GM19452 (cell line): ENCODE data around the gene MOV10.

ENCODE experiments used
- ATAC-seq: cut with Tn5 transposase; IDR thresholded peaks from one replicate; pipeline ENCODE4 v1.9.1; 2021; ENCODE audit not compliant: unreplicated experiment

The MOV10 gene

DNA sequence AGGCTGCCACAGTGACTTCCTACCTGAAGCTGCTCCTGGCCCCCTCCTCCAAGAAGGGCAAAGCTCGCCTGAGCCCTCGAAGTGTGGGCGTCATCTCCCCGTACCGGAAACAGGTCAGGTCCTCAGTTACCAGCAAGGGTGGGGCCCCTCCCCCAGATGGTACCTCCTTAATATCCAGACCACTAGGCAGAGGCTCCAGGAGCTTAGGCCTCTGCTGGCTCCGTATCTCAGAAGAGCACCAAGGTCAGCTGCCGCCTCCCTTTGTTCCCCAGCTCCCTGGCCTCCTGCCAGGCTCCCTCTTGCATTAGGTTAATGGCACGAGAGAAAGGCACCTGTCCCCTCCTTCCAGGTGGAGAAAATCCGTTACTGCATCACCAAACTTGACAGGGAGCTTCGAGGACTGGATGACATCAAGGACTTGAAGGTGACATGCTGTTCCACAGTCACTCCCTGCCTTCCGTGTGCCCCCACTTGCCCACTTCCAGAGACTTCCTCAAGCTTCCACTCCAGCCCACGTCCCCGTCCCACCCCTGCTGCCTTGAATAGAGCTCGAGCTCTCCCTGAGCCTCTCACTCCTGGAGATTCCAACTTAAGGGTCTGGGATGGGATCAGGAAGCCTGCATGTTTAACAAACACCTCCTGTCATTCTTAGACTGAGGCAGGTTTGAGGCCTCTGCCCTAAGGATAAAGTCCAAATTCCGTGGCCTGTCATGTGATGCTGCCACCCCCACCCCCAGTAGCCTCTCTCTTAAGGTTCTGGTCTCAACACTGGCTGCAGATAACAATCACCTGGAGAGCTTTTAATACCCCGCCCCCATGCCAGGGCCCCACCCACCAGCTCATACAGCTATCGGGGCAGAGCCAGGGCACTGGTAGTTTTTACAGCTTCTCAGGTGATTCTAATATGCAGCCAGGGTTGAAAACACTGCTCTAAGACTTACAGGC is 24.2 kb downstream of the MOV10 start:
- ATAC-seq, result no peak

DNA sequence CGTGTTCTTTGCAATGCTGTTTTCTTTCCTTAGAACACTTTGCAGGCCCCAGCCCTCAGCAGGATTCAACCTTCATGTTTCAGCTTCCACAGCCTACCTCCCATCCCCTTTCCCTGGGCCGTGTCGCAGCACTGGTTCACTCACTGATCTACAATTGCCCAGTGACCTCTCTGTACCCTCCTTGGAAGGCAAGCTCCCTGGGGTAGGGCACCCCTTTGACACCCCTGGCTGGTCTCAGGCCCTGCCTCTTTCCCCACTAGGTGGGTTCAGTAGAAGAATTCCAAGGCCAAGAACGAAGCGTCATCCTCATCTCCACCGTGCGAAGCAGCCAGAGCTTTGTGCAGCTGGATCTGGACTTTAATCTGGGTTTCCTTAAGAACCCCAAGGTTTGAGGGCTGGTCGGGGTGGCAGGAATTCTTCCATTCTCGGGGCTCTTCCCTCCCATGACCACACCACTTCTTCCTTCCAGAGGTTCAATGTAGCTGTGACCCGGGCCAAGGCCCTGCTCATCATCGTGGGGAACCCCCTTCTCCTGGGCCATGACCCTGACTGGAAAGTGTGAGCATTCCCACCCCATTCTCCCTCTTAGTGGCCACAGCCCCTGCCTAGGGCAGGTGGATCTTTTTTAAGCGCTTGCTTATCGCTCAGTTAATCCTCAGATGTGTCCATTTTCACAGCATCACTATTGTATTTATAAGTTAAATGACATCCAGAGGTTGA is 25.1 kb downstream of the MOV10 start:
- no peak for ATAC-seq

DNA sequence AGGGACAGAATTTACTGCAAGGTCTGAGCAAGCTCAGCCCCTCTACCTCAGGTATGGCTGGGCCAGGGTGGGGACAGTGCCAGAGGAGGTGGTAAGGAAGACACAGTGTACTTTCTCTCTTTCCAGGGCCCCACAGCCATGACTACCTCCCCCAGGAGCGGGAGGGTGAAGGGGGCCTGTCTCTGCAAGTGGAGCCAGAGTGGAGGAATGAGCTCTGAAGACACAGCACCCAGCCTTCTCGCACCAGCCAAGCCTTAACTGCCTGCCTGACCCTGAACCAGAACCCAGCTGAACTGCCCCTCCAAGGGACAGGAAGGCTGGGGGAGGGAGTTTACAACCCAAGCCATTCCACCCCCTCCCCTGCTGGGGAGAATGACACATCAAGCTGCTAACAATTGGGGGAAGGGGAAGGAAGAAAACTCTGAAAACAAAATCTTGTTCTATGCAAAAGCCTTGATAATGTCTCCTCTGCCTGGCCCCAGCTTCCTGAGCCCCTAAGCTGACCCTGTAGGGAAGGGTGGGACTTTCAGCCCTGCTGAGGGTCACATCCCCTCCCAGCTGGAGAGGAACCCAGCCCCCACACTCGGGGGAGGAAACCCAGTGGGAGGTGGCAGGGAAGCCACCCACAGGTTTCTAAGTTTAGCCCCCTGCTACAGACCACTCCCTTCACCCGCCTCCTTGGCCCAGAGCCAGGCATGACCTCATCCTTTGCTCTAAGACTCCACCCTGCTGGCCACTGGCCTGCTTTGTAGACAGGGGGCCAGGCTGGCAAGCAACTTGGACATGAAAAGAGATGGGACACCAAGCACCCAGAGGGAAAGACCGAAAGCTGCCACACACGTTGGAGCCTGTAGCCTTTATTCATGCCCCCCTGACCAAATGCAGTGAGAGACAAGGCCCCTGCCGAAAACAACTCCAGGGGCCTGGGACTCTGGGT is 26.1 kb downstream of the MOV10 start:
- ATAC-seq, result no peak

GRCh38 chr1:112701227-112702066 is 27.0 kb downstream of the MOV10 start:
- no peak for ATAC-seq

DNA sequence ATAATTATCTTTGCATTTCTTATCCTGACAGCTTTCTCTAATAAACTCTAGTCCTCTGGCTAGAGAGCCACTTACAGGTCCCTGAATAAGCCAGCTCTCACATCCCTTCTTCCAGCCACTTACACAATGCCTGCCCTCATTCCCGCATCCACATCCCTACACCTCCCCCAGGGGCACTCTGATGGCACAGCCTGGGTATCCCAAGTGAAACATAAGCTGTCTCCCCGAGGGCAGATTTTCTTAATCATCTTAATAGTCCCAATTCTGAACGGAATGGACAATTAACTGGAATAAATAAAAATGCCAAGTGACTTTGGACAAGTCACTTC is 27.6 kb downstream of the MOV10 start:
- ATAC-seq, result no peak

GRCh38 chr1:112702420-112703261 is 28.2 kb downstream of the MOV10 start:
- ATAC-seq, result no peak

DNA sequence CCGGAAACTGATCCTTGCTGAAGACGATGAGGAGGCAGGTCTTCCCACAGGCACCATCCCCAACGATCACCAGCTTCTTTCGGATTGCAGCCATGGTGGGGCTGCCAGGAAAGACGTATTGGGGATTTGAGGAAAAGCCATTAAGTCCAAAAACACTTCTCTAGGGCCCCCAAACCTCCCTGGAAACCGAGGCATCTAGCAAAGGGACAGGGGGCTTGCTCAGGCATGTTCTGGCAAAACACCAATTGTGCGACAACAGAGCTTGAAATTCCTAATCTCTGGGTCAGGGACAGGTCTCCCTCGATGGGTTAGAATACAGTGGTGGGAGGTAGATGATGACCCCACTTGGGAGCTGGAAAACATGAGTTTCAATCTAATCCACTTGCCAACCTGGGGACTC is 29.2 kb downstream of the MOV10 start:
- no peak for ATAC-seq

DNA sequence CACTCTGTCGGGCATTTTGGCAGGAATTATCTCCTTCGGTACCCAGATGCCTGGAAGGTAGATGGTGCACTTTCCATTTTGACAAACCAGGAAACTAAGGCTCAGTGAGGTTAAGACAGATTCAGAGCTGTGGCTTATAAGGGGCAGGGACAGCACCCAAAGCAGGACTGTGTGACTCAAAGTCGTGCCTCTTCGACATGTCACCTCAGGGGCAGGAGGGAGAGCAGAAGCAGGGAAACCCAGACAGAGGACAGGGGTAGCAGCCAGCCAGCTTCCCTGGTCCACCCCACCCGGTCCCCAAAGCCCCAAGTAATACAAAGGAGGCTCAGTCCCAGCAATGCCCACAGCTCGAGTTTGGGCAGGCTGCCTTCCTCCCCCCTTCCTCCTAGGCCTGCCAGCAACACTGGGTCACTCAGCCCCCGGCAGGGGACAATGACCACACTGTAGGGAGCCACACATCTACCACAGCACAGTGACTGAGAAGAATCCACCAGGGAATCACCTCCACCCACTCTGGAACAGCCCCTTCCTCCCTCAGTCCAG is 30.0 kb downstream of the MOV10 start:
- no peak for ATAC-seq

- ATAC-seq, result peak; percentile 52
Measured at GRCh38 chr1:112704934-112705627, 30.6 kb downstream of the MOV10 start.

- peak; percentile 72 for ATAC-seq
Measured at GRCh38 chr1:112706505-112707220, 32.2 kb downstream of the MOV10 start, which contains the start of gene RHOC. Gene RHOC, minus strand, starts transcription at chr1:112707127. Its CDS starts 3,328 bp downstream, at chr1:112703799.

DNA sequence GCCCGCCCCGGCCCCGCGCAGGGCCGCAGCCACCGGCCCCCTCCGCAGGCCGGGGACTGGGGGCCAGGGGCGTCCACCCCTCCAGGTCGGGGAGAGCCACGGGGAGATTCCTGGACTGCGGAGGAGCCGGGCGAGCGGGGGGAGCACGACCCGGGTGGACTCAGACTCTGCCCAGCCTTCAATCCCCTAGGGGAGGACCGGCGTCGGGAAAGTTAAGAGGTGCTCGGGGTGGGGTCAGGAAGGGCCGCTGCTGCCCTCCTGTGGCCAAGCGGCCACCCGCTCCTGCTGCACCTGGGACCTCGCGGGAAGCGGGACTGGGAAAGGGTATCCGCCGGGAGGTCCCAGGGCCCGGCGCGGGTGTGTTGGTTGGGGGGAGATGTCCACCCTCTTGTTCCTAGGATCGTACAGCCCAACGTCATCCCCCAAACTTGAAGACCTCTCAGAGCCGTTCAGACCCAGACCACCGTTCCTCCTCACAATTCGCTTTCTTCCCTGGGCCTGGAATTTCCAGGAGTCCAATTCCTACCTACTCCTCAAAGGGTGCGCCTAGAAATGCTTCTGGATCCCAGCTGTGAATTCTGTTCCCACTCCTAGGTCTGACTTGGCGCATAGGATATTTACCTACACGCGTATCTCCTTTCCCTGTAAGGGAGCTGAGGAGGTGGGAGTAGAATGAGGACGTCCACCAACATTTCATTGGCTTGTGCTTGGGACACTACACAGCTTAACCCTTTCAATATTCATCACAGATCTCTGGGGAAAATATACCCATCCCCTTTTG is 33.0 kb downstream of the MOV10 start:
- peak; percentile 67 for ATAC-seq

- ATAC-seq, result no peak
Measured at GRCh38 chr1:112708002-112708448, 33.6 kb downstream of the MOV10 start.

DNA sequence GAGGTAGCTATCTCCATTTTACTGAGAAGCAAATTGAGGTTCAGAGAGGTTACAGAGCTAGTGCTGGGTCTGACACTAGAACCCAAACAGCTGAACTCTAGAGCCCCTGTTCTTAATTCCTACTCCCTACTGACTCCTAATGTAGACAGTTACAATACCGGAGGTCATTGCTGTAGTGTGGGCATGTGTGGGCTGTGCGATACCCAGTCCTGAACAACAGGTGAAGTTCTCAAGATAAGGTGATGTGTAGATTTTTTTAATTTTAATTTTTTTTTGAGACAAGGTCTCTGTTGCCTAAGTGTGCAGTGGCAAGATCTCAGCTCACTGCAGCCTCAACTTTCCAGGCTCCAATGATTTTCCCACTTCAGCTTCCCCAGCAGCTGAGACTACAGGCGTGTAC is 34.0 kb downstream of the MOV10 start:
- no peak for ATAC-seq

GRCh38 chr1:112710159-112710558 is 35.7 kb downstream of the MOV10 start:
- no peak for ATAC-seq

DNA sequence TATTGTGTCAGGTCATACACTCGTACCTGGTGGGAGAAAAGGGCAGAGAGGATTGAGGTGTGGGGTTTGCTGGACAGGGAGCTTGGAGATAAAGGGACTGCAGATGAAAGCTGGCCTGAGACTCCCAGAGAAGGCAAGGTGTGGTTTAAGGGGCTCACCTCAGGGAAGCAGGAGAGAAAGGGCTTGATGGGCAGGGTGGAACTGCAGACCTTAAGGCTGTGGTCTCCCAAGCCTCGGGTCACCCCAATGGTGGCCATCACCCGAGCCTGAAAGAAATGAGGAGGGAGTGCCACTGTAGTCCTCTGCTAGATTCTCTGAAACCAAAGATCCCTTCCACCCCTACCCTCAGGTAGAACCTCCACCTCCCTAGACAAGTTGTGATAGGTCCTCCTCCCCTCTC is 36.1 kb downstream of the MOV10 start:
- ATAC-seq, result no peak

DNA sequence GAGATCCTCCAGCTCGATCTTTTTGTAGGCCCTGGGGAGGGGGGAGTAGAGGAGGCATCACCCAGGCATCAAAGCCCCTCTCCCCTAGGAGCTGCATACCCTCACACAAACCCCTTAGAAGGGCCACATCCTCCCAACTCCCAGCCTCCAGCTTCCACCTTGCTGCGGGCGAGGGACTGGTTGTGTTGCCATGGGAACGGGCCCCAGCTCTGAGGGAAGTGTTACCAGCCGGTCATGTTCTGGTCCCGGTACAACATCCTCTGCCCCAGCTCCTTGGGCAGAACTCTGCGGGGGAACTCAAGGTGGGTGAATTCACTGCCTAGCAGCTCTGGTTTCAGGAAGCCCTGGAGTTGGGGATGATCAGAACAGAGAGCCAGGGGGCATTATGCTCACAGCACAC is 36.6 kb downstream of the MOV10 start:
- no peak for ATAC-seq

DNA sequence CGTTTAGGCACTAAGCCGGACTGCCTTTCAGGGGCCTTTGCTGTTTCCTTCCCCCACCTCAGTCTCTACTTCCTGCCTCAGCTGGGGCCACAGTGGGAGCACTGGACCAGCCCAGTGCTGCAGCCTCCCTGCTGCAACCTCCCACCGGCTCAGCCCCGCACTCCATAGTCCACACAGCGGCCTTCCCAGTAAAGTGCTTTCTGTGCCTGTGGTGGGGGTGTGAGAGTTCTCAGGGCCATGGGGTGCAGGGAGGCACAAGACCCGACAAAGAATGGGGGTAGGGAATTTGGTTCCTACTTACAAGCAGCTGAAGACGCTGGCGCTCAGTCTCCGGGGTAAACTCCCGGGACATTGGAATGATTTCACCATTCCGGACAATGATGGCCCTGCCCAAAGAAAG is 37.2 kb downstream of the MOV10 start:
- no peak for ATAC-seq
